Putamen (tissue), 1 donor: ENCODE measurements around the gene SLC17A9.

ENCODE experiments used
- DNase-seq: peaks from one replicate; pipeline ENCODE4 v3.0.0-alpha.2; 2016; ENCODE audit warnings: low spot score

SLC17A9 gene

DNA sequence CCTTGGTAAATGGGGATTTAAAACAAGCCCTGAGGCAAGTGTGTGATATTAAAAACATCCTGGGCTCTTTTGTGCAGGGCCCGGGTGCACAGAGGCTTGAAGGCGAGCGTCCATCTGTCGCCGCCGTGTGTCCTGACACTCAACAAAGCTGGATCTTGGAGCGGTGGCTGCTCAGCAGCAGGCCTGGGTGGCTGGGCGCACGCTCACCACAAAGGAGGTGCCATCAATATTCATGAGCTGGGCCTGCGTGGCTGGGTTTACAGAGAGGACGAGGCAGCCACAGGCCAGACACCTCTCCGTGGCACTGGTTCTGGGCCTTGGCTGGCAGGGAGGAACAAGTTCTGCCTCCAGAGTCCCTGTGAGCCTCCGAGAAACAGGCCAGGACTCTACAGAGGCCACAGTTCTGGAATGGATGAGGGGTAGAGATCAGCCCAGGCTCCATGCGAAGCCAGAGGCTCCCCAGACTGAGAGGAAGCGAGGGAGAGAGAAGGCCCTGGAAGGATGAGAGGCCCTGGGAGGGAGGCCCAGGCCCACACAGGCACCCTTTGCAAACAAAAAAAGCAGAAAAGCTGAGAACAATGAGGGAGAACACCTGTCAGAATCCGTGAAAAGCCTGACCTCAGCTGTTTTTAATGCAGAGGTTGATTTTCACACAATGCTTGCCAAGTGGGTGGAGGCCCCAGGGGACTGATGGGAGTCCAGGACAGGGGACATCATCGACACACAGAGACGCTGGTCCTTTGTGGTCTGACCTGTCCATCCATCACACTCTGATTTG, 32.3 kb downstream of the SLC17A9 start:
- peak; percentile 24 for DNase-seq

GRCh38 chr20:62985444-62985778, 32.9 kb downstream of the SLC17A9 start:
- no peak for DNase-seq

- DNase-seq: no peak
These were observed 33.8 kb downstream of the SLC17A9 start for GRCh38 chr20:62986257-62986800.

GRCh38 chr20:62987114-62987513, 34.6 kb downstream of the SLC17A9 start:
- DNase-seq: no peak

- DNase-seq: no peak
These were observed 36.7 kb downstream of the SLC17A9 start for GRCh38 chr20:62989201-62989601.

- no peak for DNase-seq
These were observed 37.9 kb downstream of the SLC17A9 start for GRCh38 chr20:62990306-62990825.

- DNase-seq: no peak
These were observed 38.8 kb downstream of the SLC17A9 start for GRCh38 chr20:62991196-62991807.

DNA sequence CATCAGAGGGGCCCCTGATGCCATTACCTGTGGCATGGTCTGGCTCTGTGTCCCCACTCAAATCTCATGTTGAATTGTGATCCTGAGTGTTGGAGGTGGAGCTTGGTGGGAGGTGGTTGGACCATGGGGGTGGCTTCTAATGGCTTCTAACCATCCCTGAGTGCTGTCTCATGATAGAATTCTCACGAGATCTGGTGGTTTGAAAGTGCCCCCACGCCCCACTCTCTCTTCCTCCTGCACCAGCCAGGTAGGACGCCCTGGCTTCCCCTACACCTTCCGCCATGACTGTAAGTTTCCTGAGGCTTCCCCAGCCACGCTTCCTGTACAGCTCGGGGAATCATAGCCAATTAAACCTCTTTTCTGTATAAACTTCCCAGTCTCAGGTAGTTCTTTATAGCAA, 39.4 kb downstream of the SLC17A9 start:
- no peak for DNase-seq

DNA sequence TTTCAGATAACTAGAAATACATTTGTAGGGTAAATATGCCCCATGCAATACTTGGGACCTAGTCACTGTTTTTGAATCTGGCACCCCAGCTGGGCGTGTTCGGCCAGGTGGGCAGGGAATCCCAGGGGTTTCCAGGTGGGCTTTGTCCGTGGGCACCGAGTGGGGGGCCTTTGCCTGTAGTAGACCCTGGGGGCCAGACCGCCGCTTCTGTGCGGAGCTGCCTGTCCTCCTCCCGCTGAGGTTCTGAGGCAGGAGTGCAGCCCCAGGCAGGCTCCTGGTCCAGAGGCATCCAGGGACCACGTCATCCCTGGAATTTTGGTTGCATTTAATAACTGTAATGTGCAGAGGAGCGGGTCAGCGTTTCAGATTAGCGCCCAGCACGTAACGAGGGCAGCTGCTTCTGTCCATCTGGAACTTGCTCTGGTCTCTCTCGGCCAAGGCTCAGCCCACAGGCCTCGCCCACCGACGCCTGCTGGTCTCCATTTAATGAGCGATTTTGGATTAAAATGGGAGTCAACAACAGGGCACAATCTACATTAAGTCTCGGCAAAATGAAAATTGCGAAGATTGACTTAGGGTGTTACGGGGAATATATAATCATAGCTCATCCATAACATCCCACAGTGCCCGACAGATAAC, 41.5 kb downstream of the SLC17A9 start:
- no peak for DNase-seq

DNA sequence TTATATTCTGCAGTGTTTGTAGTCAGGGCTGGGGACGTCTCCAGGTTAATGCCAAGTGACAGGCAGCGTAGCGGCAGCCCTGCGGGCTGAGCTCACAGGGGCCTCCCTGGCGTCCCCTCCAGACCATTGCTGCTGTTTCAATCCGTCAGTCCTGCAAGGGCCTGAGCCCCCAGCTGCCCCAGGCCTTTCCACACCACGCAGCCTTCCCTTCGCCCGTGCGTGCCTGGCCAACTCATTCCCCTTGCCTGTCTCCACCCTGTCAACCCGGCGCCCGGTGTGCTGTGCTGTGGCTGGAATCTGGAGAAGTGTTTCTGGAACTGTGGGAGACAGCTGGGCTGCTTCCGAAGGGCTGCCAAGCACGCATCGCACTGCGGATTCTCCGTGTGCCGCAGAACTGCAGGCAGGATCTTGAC, 42.4 kb downstream of the SLC17A9 start:
- DNase-seq: no peak

DNA sequence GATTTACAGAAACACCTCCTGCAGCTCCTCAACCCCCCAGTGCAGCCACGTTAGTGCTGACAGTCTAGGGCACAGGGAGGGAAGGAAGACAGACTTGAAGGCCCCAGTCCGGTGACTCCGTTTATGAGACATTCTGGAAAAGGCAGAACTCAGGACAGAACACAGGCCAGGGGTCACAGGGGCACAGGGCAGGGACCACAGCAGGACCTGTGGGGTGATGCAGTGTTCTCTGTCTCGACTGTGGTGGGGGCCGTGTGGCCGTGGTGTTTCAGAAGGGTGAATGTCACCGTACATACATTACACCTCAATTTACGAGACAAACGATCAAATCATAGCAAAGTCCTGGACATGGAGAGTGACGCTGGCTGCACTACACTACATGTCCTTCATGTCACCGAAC, 43.0 kb downstream of the SLC17A9 start:
- DNase-seq: no peak

DNA sequence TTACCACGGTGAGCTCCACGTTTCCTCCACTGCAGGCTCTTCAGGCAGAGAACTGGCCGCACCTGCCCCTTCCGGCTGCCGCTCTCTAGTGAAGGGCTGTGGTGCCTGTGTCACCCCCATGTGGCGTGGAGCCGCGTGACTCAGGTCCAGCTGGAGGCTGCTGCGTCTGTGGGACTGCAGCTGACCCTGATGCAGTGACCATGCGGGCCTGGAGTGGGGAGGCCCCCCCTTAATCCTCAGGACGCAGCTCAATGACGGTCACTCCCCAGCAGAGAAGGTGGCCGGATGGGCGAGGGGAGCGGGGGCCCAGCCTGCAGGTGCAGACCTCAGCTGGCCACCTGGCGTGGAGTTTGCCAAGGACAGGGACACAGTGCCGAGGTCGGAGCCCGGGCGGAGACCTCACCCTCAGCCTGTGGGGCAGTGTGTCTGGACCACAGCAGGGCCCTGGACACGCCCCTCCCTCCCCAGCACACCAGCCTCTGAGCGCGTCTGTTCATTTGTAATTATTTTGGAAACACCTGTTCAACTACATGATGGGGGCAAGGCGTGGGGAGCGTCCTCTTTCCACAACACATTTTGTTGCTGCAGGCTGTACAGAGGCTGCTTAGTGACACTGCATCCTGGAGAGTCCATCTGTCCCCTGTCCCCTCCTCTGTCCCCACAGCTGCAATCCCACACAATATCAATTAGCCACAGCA, 43.5 kb downstream of the SLC17A9 start:
- DNase-seq: no peak

GRCh38 chr20:62996596-62996982, 44.1 kb downstream of the SLC17A9 start:
- DNase-seq: no peak

GRCh38 chr20:62997417-62998035, 45.0 kb downstream of the SLC17A9 start:
- no peak for DNase-seq

GRCh38 chr20:62998449-62998848, 45.9 kb downstream of the SLC17A9 start:
- DNase-seq: no peak

DNA sequence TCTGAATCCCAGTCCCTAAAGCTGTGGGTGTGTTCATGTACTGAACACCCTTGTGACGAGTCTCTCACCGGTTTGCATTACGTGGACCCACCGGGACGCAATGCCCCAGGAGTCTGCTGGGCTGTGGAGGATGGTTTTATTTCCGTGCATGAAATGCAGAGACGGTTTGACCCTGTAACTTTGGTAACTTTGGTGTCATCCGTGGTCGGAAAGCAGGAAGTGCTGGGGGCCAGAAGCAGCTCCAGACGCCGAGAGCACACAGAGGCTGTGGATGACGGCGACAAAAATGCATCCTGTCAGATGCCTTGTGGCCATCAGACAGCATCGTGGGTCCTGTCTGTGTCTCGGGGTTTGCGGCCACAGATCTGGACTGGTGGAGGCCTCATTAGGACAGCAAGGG, 47.1 kb downstream of the SLC17A9 start:
- no peak for DNase-seq

GRCh38 chr20:63000036-63000435, 47.5 kb downstream of the SLC17A9 start:
- no peak for DNase-seq

DNA sequence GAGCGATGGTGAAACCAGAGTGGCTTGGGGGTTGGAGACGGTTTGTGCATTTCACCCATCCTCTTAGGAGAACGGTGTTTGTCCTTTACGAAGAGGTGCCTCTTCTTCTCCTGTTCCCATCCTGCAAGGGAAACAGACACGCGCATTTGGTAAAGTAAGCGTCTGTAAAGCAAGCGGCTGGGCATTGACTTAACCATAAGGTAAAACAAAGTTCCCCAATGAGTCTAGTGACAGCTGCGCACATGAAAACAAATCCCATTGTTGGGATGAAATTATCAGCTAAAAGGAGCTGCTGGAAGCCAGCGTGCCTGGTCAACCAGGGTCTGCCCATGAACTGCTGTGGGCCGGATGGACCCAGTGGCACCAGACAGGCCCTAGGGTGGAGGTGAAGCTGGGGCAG, 48.4 kb downstream of the SLC17A9 start:
- no peak for DNase-seq

DNA sequence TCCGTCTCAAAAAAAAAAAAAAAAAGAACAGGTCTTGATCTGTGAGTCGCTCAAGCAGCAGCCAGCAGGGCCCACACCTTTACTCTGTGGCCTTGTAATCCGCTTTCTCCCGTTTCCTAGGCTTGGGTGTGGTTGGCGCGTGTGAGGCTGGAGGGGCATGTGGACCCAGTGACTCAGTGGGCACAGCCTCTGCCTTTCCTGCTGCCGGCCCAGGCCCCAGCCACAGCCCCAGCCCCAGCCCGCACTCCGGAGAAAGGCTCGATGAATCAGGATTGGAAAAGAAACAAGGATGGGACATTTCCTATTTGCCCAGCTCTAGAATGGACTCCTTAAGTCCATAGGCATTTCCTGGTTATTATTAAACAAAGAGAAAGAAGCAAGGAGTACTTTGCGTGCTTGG, 50.0 kb downstream of the SLC17A9 start:
- no peak for DNase-seq

GRCh38 chr20:63003546-63003945, 51.0 kb downstream of the SLC17A9 start:
- DNase-seq: no peak

DNA sequence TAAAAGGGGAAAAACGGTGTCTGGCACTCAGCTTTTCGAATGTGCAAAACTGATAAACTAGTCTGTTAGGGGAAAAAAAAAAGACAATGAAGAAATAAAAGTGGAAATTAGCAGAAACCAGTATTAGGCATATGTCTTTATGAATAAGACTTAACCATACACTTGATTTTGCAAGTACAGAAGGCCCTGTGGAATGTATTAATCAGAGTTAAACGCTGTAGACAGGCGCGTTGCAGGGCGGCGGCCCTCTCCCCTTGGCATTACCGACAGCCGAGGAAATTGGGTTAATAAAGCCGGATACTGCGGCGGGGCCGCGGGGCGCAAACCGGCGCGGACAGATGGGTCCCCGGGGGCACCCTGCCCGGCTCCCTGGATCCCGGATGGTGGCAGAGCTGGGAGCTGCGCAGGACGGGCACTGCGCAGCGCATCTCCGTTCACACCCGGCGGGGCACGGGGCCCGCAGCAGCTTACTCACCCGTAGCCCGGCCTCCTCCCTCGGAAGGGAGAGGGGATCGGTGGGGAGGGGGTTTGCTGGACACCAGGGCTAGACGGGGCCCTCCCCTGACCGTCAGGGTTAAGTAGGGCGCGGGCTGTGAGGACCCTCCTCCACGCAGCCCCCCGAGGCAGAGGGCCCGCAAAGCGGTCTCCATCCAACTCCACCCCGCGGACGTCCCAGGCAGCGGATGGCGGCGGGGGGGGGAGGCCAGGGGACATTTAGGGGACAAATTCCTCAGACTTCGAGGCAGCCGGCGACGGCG, 52.3 kb downstream of the SLC17A9 start:
- no peak for DNase-seq
